Measurements from ENCODE around the gene ACOX1. TPM values are rescaled to one million over a fixed set of nuclear protein-coding genes. Genes with fewer than 3 reads are reported as not detected.

Gene ACOX1
- total RNA-seq, 1 donor from 2014 or later = 22.3 TPM

DNA sequence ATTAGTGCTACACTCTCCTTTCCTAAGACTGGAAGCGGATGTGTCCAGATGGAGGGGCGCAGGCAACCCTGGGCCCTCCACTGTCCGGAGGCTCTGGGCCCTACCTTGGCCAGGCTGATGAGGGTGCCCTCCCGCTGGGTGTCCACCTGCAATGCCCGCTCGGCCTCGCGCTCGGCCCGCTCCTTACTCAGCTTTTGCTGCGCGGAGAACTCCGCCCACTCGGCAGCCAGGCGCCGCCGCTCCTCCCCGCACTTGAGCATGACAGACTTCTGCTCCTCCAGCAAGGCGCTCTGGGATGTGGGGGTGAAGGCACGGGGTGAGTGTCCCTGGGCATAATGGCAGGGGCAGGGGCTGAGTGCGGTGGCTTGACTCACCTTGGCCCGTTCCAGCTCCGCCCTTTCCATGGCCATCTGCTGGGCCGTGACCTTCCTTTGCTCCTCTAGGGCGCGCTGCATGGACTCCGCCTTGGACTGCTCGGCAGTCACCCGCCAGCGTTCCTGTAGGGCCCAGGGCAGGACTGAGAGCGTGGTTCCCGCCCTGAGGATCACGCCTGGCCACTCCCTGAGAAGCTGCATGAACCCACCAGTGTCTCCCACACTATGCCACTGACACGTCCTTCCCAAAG is 64.2 kb downstream of the ACOX1 start:
- H3K27ac Mint-ChIP-seq (ENCODE audit: unreplicated experiment) = no peak overlapping the region
- H3K36me3 Mint-ChIP-seq (ENCODE audit: low read depth) = peaks cover 2% of the 10 kb centered on the region
- H3K4me3 Mint-ChIP-seq = no peak overlapping the region
- no peaks in the 10 kb centered on the region for H3K9me3 Mint-ChIP-seq
- no peaks in the 10 kb centered on the region for H3K4me1 Mint-ChIP-seq
- no peaks in the 10 kb centered on the region for H3K27me3 Mint-ChIP-seq (ENCODE audit: low read depth)
- TF ChIP-seq, protein P1, sequence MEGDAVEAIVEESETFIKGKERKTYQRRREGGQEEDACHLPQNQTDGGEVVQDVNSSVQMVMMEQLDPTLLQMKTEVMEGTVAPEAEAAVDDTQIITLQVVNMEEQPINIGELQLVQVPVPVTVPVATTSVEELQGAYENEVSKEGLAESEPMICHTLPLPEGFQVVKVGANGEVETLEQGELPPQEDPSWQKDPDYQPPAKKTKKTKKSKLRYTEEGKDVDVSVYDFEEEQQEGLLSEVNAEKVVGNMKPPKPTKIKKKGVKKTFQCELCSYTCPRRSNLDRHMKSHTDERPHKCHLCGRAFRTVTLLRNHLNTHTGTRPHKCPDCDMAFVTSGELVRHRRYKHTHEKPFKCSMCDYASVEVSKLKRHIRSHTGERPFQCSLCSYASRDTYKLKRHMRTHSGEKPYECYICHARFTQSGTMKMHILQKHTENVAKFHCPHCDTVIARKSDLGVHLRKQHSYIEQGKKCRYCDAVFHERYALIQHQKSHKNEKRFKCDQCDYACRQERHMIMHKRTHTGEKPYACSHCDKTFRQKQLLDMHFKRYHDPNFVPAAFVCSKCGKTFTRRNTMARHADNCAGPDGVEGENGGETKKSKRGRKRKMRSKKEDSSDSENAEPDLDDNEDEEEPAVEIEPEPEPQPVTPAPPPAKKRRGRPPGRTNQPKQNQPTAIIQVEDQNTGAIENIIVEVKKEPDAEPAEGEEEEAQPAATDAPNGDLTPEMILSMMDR (conservative IDR thresholded peaks at IDR 0.05) = no peak
- no peak for DNase-seq (ENCODE audit: low read depth, low spot score)

DNA sequence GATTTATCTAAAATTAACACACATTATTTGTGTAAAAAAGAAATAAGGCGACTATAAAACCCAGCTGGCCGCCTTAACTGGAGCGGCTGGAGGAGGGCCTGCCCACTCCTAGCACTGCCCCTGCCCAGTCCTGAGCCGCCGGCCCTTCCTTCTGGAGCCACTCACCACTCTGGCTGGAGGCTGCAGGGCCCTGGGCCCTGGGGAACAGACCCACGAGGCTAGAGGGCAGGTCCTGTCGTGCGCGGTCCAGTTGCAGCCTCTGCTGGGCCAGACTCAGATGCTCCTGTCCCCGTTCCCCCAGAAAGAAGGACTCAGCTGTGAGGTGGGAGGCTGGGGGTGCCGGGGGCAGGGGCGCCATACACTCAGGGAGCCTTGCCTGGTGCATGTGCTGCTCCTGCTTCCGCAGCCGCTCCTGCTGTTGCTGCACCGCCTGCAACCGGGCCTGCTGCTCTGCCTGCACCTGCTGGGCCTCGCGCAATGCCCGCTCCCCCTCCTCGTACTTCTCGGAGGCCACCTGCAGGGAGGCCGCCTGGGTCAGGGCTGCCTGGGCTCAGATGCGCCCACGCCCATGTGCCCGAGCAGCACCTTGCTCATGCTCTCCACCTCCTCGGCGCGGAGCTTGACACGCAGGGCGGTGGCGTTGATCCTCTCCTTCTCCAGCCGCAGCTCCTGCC is 65.3 kb downstream of the ACOX1 start:
- Mint-ChIP-seq H3K9me3 (no peaks in the 10 kb centered on the region), H3K27me3 (ENCODE audit: low read depth) (no peaks in the 10 kb centered on the region), H3K4me3 (no peak overlapping the region), H3K36me3 (ENCODE audit: low read depth) (peaks cover 2% of the 10 kb centered on the region), H3K4me1 (no peaks in the 10 kb centered on the region), H3K27ac (ENCODE audit: unreplicated experiment) (no peak overlapping the region)
- no peak for DNase-seq (ENCODE audit: low read depth, low spot score)
- TF ChIP-seq, protein P1 (conservative IDR thresholded peaks at IDR 0.05) = no peak

DNA sequence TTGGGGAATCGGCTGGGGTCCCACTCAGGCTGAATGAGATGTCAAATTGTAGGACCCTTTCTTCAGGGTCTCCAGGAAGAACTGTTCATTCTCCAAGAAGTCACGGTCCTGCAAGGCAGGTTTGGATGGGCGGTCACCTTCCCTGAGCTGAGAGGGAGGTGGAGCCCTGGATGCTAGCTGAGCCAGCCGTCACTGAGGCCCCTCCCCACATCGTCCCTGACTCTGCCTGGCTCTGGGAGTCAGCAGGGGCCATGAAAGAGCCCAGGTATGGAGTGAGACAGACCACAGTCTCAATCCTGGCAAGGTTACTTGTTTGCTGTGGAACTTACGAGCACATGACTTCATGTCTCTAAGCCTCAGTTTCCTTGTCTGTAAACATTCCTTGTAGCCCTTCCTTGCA is 68.3 kb downstream of the ACOX1 start:
- Mint-ChIP-seq H3K36me3 (ENCODE audit: low read depth) (no peaks in the 10 kb centered on the region), H3K27ac (ENCODE audit: unreplicated experiment) (no peak overlapping the region), H3K4me1 (no peaks in the 10 kb centered on the region), H3K27me3 (ENCODE audit: low read depth) (no peaks in the 10 kb centered on the region), H3K9me3 (no peaks in the 10 kb centered on the region), H3K4me3 (no peak overlapping the region)
- no peak for DNase-seq (ENCODE audit: low read depth, low spot score)
- TF ChIP-seq, protein P1 (conservative IDR thresholded peaks at IDR 0.05) = no peak

DNA sequence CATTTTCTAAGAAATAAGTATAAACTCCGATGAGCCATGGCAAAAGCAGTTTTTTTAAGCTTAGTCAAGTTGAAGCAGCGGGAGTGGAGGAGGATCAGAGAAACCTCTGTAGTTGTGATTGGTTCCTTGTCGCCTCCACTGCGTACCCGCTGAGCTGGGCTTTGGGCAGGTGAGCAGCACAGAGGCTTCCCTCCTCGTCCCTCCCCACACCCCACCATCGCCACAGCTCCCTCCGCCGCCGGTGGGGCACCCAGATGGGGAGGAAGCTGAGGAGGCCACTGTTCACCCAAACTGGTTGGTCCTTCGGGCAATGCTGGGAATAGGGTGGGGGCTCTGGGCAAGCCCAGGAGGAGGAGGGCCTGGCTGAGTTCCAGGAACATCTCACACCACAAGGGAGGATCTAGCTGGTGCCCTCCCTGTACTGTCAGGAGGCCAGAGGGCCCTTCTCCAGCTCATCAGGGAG is 69.1 kb downstream of the ACOX1 start:
- no peak for DNase-seq (ENCODE audit: low read depth, low spot score)
- TF ChIP-seq, protein P1 (conservative IDR thresholded peaks at IDR 0.05) = no peak
- no peak overlapping the region for H3K27ac Mint-ChIP-seq (ENCODE audit: unreplicated experiment)
- no peaks in the 10 kb centered on the region for H3K4me1 Mint-ChIP-seq
- no peaks in the 10 kb centered on the region for H3K36me3 Mint-ChIP-seq (ENCODE audit: low read depth)
- no peaks in the 10 kb centered on the region for H3K9me3 Mint-ChIP-seq
- no peaks in the 10 kb centered on the region for H3K27me3 Mint-ChIP-seq (ENCODE audit: low read depth)
- no peak overlapping the region for H3K4me3 Mint-ChIP-seq

DNA sequence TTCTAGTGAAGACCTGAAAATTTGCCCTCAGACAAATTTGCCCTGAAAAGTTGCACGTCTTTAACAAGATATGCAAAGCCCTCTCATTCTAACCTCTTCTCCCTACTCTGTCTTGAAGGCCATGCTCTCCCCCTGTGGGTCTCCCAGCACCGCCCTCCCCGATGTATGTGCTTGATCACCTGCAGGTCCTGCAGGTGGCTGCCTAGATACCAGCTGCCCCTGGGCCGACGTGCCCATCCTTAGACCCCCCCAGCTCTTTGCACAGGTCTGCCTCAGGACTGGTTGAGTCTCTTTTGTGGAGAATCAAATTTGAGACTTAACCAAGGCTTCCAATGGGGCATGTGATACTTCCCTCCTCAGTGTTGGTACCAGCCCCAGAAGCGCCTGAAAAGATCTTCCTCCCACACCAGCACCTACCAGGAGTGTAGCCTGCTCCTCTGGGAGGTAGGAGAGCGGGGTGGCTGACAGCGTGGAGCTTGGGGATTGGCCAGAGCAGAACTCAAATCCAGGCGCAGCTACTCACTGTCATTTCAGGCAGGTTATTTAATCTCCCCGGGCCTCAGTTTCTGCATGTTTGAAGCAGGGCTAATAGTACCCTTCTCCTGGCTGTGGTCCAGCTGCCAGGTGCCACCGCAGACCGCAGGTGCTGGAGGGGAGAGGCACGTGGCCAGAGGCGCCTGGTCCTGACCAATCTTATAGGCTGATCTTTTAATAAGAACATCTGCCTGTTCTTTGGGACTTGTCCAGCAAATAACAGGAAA is 69.7 kb downstream of the ACOX1 start:
- Mint-ChIP-seq H3K36me3 (ENCODE audit: low read depth) (no peaks in the 10 kb centered on the region), H3K27ac (ENCODE audit: unreplicated experiment) (no peak overlapping the region), H3K27me3 (ENCODE audit: low read depth) (no peaks in the 10 kb centered on the region), H3K4me3 (peak overlapping the region; percentile 53), H3K4me1 (peaks cover under 1% of the 10 kb centered on the region), H3K9me3 (no peaks in the 10 kb centered on the region)
- DNase-seq (ENCODE audit: low read depth, low spot score) = no peak
- TF ChIP-seq, protein P1 (conservative IDR thresholded peaks at IDR 0.05) = no peak
